A673 (cell line): ENCODE results near the gene HSPB6. TPM values are rescaled to one million over a fixed set of nuclear protein-coding genes. Genes with fewer than 3 reads are reported as not detected.

Experiments
- BruUV-seq: library from RNA; stranded (reverse); fragments of 400-500 nt; replicated peaks from 2 replicates; lab custom pipeline; 2021; lab: Mats Ljungman, UMichigan
- CTCF ChIA-PET: fragments of 300-600 bp; sonication (Branson Sonifier 250); formaldehyde crosslinking; loops from one replicate; lab custom pipeline; 2022; ENCODE audit warnings: antibody characterized with exemption; lab: Charles Lee
- POLR2A ChIA-PET: fragments of 300-600 bp; sonication (Branson Sonifier 250); formaldehyde crosslinking; loops from one replicate; lab custom pipeline; 2022; ENCODE audit warnings: antibody characterized with exemption; ENCODE audit not compliant: low non-redundant PET; lab: Charles Lee
- DNase-seq: peaks from one replicate; pipeline ENCODE4 v3.0.0-alpha.2; 2015; ENCODE audit warnings: low spot score
- H3K27ac ChIP-seq: fragments of 200-600 bp; sonication (generic); 2 replicates; pipeline ENCODE4 v1.5.1; 2016; ENCODE audit warnings: mixed run types, low read depth, mild to moderate bottlenecking, mixed read lengths, antibody characterized with exemption, low read length; ENCODE audit not compliant: poor library complexity, severe bottlenecking
- H3K27me3 ChIP-seq: fragments of 200-600 bp; sonication (generic); replicated peaks from 2 replicates; pipeline ENCODE4 v1.6.1; 2017; ENCODE audit warnings: mixed run types, low read depth, mild to moderate bottlenecking, mixed read lengths, antibody characterized with exemption, low read length; ENCODE audit not compliant: insufficient read depth, poor library complexity
- H3K36me3 ChIP-seq: fragments of 200-600 bp; sonication (generic); 2 replicates; pipeline ENCODE4 v1.6.1; 2016; ENCODE audit warnings: mixed run types, mild to moderate bottlenecking, mixed read lengths, antibody characterized with exemption, low read length; ENCODE audit not compliant: insufficient read depth, poor library complexity, severe bottlenecking
- H3K4me1 ChIP-seq: fragments of 200-600 bp; sonication (generic); 2 replicates; pipeline ENCODE4 v1.6.1; 2017; ENCODE audit warnings: mixed run types, mild to moderate bottlenecking, mixed read lengths, antibody characterized with exemption, low read length; ENCODE audit not compliant: insufficient read depth, poor library complexity, severe bottlenecking
- H3K4me3 ChIP-seq: fragments of 200-600 bp; sonication (generic); 2 replicates; pipeline ENCODE4 v1.5.1; 2016; ENCODE audit warnings: low read depth, mixed run types, mild to moderate bottlenecking, mixed read lengths, low read length; ENCODE audit not compliant: poor library complexity, severe bottlenecking
- H3K9me3 ChIP-seq: fragments of 200-600 bp; sonication (generic); 2 replicates; pipeline ENCODE4 v1.6.1; 2016; ENCODE audit warnings: mixed run types, low read depth, mild to moderate bottlenecking, mixed read lengths, antibody characterized with exemption, low read length; ENCODE audit not compliant: poor library complexity, severe bottlenecking
- EZH2 ChIP-seq: fragments of 200-600 bp; sonication (generic); IDR thresholded peaks from 2 replicates; pipeline ENCODE4 v1.6.1; 2017; ENCODE audit warnings: borderline replicate concordance, low read depth, mild to moderate bottlenecking, mixed read lengths, antibody characterized with exemption, low read length; ENCODE audit not compliant: poor library complexity, severe bottlenecking
- intact Hi-C: fragments of 100-400 bp; cut with micrococcal nuclease; formaldehyde crosslinking; loops from one replicate; pipeline ENCODE4 v1.10.0; 2022; ENCODE audit not compliant: unreplicated experiment
- total RNA-seq: library from RNA; stranded (reverse); gene quantifications from 2 replicates; pipeline ENCODE4 v1.2.3, GENCODE V29; 2021
- TF ChIP-seq, protein P1 (sequence below): fragments of 300-800, 200-600 bp; sonication (generic); conservative IDR thresholded peaks from 2 replicates; pipeline ENCODE4 v1.5.1; 2017; ENCODE audit warnings: low read depth, mild to moderate bottlenecking, antibody characterized with exemption, low read length, moderate library complexity, mixed read lengths

HSPB6 gene
- total RNA-seq, 1 experiment from 2014 or later: not detected

DNA sequence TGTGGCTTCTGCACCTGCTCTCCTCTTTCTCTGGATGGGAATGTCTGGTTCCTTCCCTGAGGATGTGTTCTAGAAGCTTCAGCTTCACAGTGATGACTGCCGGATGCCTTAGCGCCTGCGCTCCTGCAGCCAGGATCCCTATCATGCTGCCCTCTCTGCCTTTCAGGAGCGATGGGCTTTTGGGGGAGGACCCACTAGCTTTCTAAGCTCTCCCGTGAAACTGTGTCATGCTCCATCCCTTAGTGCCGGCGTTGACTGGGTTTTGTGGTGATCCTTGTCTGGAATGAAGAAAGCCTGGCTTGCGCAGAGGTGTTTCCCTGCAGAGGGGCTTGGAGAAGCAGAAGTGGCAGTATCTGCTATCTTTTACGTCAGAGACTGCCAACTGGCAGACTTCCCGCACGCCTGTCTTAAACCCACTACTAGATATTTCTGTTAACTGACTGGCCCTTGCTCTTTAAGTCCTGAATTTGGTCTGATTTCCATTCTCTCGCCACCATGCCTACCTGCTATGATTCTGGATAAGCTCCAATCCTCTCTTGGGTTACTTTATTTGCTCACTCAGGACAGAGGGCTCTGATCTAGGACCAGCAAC lies 42.8 kb downstream of the HSPB6 start:
- Histone ChIP-seq H3K4me1 (peaks cover 6% of the 10 kb centered on the region), H3K27me3 (peaks cover 4% of the 10 kb centered on the region), H3K9me3 (no peaks in the 10 kb centered on the region), H3K27ac (no peak overlapping the region), H3K36me3 (no peaks in the 10 kb centered on the region), H3K4me3 (no peak overlapping the region)
- intact Hi-C loops: no loop called here
- CTCF ChIA-PET: interaction anchor here (1.0 kb wide), 1 partner anchor 12 kb away, joined by 3 read pairs; no protein-coding TSS in a partner anchor
- no TSS peak for BruUV-seq
- no peak for TF ChIP-seq EZH2
- TF ChIP-seq, protein P1, sequence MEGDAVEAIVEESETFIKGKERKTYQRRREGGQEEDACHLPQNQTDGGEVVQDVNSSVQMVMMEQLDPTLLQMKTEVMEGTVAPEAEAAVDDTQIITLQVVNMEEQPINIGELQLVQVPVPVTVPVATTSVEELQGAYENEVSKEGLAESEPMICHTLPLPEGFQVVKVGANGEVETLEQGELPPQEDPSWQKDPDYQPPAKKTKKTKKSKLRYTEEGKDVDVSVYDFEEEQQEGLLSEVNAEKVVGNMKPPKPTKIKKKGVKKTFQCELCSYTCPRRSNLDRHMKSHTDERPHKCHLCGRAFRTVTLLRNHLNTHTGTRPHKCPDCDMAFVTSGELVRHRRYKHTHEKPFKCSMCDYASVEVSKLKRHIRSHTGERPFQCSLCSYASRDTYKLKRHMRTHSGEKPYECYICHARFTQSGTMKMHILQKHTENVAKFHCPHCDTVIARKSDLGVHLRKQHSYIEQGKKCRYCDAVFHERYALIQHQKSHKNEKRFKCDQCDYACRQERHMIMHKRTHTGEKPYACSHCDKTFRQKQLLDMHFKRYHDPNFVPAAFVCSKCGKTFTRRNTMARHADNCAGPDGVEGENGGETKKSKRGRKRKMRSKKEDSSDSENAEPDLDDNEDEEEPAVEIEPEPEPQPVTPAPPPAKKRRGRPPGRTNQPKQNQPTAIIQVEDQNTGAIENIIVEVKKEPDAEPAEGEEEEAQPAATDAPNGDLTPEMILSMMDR: no peak
- no peak for DNase-seq
- POLR2A ChIA-PET: interaction anchor here (0.6 kb wide), 1 partner anchor 447 kb away, joined by 3 read pairs; no protein-coding TSS in a partner anchor

DNA sequence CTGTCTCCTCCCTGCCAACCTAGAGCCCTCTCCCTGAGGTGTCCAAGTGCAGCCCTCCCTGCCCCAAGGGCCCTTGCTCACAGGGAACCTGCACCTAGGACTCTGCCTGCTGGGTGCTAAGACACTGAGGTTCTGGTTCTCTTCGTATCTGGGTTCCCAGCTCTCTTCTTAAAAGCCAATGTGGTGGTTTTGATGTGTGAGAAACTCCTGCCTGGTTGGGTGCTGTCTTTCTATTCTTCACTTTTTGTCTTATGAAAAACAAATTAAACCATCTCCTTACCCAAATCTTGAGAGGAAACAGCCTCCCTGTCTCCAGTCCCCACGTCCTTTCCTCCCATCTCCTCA lies 43.4 kb downstream of the HSPB6 start:
- intact Hi-C loops: no loop called here
- POLR2A ChIA-PET: no interaction called here

DNA sequence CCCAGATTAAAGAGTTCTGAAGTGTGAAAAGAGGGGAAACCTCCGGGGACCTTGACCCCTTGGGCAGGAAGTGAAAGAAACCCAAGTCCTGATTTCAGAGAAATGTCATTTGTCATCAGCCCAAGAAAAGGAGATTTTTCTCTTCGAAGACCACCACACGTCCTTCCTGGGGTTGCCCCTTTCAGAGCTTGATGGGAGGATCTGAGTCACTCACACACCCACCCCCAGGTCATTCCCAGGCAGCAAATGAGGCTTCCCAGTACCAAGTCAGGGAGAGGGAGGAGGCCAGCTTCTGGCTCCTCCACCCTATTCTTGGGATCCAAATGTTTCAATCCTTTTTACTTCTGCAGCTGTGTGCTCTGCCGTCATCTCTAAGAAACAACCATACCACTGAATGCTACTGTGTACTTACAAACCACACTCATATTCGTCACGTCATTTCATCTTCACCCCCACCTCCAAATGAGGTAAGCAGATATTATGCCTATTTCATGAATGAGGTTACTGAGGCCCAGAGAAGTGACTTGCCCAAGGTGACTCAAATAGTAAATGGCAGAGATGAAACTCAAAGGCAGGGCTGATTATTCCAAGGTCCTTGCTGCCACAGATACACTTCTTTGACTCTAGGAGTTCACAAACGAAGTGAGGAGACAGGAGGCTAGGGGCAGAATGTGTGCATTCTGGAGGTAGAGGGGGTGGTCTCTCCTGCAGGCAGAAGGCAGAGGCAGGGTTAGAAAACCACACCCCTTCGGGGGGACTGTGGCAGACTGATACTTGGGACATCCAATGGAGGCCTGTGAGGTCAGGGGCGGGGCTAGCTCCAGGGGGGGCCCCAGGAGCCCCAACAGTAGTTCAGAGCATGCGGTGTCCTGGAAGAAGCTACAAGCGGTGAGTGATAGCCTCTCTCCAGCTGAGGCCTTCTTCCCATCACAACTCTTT lies 44.0 kb downstream of the HSPB6 start:
- H3K27me3 ChIP-seq: peaks cover 14% of the 10 kb centered on the region
- DNase-seq: no peak
- ChIA-PET POLR2A (no interaction called here), CTCF (no interaction called here)
- no TSS peak for BruUV-seq
- intact Hi-C loops: no loop called here
- H3K4me1 ChIP-seq: peaks cover 5% of the 10 kb centered on the region
- no peaks in the 10 kb centered on the region for H3K36me3 ChIP-seq
- TF ChIP-seq EZH2: no peak
- TF ChIP-seq, protein P1: no peak
- H3K27ac ChIP-seq: no peak overlapping the region
- H3K9me3 ChIP-seq: no peaks in the 10 kb centered on the region
- H3K4me3 ChIP-seq: no peak overlapping the region

More for the DNA sequence above, 43.4 kb downstream of the HSPB6 start:
- no peaks in the 10 kb centered on the region for H3K36me3 ChIP-seq
- peaks cover 7% of the 10 kb centered on the region for H3K27me3 ChIP-seq
- CTCF ChIA-PET: no interaction called here
- no peak for DNase-seq
- H3K9me3 ChIP-seq: no peaks in the 10 kb centered on the region
- TF ChIP-seq, protein P1: no peak
- TF ChIP-seq EZH2: no peak
- no TSS peak for BruUV-seq
- H3K4me3 ChIP-seq: no peak overlapping the region
- peaks cover 5% of the 10 kb centered on the region for H3K4me1 ChIP-seq
- no peak overlapping the region for H3K27ac ChIP-seq
